SK-N-SH treated with all-trans-retinoic acid at 6 μM for 48 hours (cell line): ENCODE measurements around the gene VPS51.
A peak's percentile ranks its signal among the peaks of the same experiment; 100 is the strongest.
"Not testable (repeated sequence)": the region's sequence is repeated elsewhere in the genome, so short reads cannot be mapped to it uniquely, and the experiment has no call there.

ENCODE experiments used
- ATAC-seq: fragments of 200-7000 bp; cut with Tn5 transposase; 3 replicates; pipeline ENCODE4 v1.9.1; 2020; ENCODE audit warnings: mild to moderate bottlenecking, moderate library complexity
- ARNTL ChIP-seq: fragments of 450-650 bp; formaldehyde crosslinking; IDR thresholded peaks from 2 replicates; pipeline ENCODE4 v1.5.0; 2020; ENCODE audit warnings: low read depth, mild to moderate bottlenecking, moderate library complexity, borderline replicate concordance
- BACH2 ChIP-seq: fragments of 250-450 bp; sonication (Bioruptor Pico); IDR thresholded peaks from 2 replicates; pipeline ENCODE4 v1.9.0; 2021; ENCODE audit warnings: mild to moderate bottlenecking, borderline replicate concordance
- CSDC2 ChIP-seq: fragments of 250-450 bp; sonication (Bioruptor Pico); IDR thresholded peaks from 2 replicates; pipeline ENCODE4 v1.5.0; 2020; ENCODE audit warnings: mild to moderate bottlenecking, moderate library complexity
- ESRRG ChIP-seq: fragments of 250-450 bp; sonication (Bioruptor Pico); IDR thresholded peaks from 2 replicates; pipeline ENCODE4 v1.6.1; 2021; ENCODE audit warnings: mild to moderate bottlenecking
- GLIS3 ChIP-seq: fragments of 250-450 bp; sonication (Bioruptor Pico); IDR thresholded peaks from 2 replicates; pipeline ENCODE4 v1.5.0; 2020; ENCODE audit warnings: mild to moderate bottlenecking, moderate library complexity
- ISL1 ChIP-seq: fragments of 250-450 bp; sonication (Bioruptor Pico); IDR thresholded peaks from 2 replicates; pipeline ENCODE4 v2.1.2; 2022; ENCODE audit warnings: mild to moderate bottlenecking, moderate library complexity
- OSR1 ChIP-seq: fragments of 250-450 bp; sonication (Bioruptor Pico); IDR thresholded peaks from 2 replicates; pipeline ENCODE4 v1.8.0; 2022; ENCODE audit warnings: moderate library complexity, mild to moderate bottlenecking, inconsistent platforms
- RARB ChIP-seq: fragments of 250-450 bp; sonication (Bioruptor Pico); IDR thresholded peaks from 2 replicates; pipeline ENCODE4 v1.8.0; 2021; ENCODE audit warnings: mild to moderate bottlenecking, moderate library complexity
- SNAI2 ChIP-seq: fragments of 250-450 bp; sonication (Bioruptor Pico); IDR thresholded peaks from 2 replicates; pipeline ENCODE4 v1.5.0; 2020; ENCODE audit warnings: mild to moderate bottlenecking, moderate library complexity
- TCF4 ChIP-seq: fragments of 250-450 bp; sonication (Bioruptor Pico); IDR thresholded peaks from 2 replicates; pipeline ENCODE4 v1.8.0; 2021; ENCODE audit warnings: mild to moderate bottlenecking, moderate library complexity, borderline replicate concordance
- TOX ChIP-seq: fragments of 250-450 bp; sonication (Bioruptor Pico); IDR thresholded peaks from 2 replicates; pipeline ENCODE4 v1.8.0; 2021; ENCODE audit warnings: mild to moderate bottlenecking, moderate library complexity, borderline replicate concordance
- TSHZ2 ChIP-seq: fragments of 250-450 bp; sonication (Bioruptor Pico); IDR thresholded peaks from 2 replicates; pipeline ENCODE4 v1.5.0; 2020; ENCODE audit warnings: mild to moderate bottlenecking, moderate library complexity
- ZC3H10 ChIP-seq: fragments of 250-450 bp; sonication (Bioruptor Pico); IDR thresholded peaks from 2 replicates; pipeline ENCODE4 v1.5.1; 2021; ENCODE audit warnings: mild to moderate bottlenecking, moderate library complexity
- ZFP30 ChIP-seq: fragments of 450-650 bp; formaldehyde crosslinking; IDR thresholded peaks from 2 replicates; pipeline ENCODE4 v1.5.0; 2022; ENCODE audit warnings: mild to moderate bottlenecking, moderate library complexity
- ZNF565 ChIP-seq: fragments of 450-650 bp; formaldehyde crosslinking; conservative IDR thresholded peaks from 2 replicates; pipeline ENCODE4 v1.5.0; 2020; ENCODE audit warnings: low read depth, mild to moderate bottlenecking, moderate library complexity
- ZNF70 ChIP-seq: fragments of 450-650 bp; formaldehyde crosslinking; IDR thresholded peaks from 2 replicates; pipeline ENCODE4 v1.5.0; 2020; ENCODE audit warnings: mild to moderate bottlenecking, moderate library complexity
- ZNF8 ChIP-seq: fragments of 450-650 bp; formaldehyde crosslinking; IDR thresholded peaks from 2 replicates; pipeline ENCODE4 v1.5.0; 2020; ENCODE audit warnings: mild to moderate bottlenecking, moderate library complexity
- TF ChIP-seq, protein P1 (sequence below): fragments of 250-450 bp; sonication (Bioruptor Pico); IDR thresholded peaks from 2 replicates; pipeline ENCODE4 v1.8.0; 2020; ENCODE audit warnings: mild to moderate bottlenecking, moderate library complexity, borderline replicate concordance
- TF ChIP-seq, protein P2 (sequence below): fragments of 250-450 bp; sonication (Bioruptor Pico); IDR thresholded peaks from 2 replicates; pipeline ENCODE4 v1.5.1; 2021; ENCODE audit warnings: mild to moderate bottlenecking, moderate library complexity

The VPS51 gene

GRCh38 chr11:65147352-65148075, 51.5 kb downstream of the VPS51 start:
- ATAC-seq: no peak
- TF ChIP-seq ZNF565 (CRISPR knock-in tag): 0 out of 2 replicates have a peak, but pooled peaks have one; percentile 52
- TF ChIP-seq, protein P1, sequence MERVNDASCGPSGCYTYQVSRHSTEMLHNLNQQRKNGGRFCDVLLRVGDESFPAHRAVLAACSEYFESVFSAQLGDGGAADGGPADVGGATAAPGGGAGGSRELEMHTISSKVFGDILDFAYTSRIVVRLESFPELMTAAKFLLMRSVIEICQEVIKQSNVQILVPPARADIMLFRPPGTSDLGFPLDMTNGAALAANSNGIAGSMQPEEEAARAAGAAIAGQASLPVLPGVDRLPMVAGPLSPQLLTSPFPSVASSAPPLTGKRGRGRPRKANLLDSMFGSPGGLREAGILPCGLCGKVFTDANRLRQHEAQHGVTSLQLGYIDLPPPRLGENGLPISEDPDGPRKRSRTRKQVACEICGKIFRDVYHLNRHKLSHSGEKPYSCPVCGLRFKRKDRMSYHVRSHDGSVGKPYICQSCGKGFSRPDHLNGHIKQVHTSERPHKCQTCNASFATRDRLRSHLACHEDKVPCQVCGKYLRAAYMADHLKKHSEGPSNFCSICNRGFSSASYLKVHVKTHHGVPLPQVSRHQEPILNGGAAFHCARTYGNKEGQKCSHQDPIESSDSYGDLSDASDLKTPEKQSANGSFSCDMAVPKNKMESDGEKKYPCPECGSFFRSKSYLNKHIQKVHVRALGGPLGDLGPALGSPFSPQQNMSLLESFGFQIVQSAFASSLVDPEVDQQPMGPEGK (CRISPR knock-in tag): no peak

DNA sequence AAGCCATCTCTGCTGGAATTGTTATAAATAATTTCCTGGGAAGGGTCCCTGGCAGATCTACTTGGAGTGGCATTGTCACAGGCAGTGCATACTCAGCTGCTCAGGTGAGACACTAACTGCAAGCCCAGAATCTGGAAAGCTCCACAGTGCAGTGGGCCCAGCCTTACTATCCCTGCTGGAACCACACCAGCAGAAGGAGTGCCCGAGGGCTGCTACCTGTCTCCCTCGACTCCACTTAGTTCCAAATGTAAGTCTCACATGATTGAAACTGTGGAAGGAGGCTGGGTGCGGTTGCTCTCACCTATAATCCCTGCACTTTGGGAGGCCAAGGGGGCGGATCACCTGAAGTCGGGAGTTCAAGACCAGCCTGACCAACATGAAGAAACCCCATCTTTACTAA, 52.6 kb downstream of the VPS51 start:
- TF ChIP-seq, protein P2, sequence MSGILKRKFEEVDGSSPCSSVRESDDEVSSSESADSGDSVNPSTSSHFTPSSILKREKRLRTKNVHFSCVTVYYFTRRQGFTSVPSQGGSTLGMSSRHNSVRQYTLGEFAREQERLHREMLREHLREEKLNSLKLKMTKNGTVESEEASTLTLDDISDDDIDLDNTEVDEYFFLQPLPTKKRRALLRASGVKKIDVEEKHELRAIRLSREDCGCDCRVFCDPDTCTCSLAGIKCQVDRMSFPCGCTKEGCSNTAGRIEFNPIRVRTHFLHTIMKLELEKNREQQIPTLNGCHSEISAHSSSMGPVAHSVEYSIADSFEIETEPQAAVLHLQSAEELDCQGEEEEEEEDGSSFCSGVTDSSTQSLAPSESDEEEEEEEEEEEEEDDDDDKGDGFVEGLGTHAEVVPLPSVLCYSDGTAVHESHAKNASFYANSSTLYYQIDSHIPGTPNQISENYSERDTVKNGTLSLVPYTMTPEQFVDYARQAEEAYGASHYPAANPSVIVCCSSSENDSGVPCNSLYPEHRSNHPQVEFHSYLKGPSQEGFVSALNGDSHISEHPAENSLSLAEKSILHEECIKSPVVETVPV (CRISPR knock-in tag): no peak
- TF ChIP-seq CSDC2 (CRISPR knock-in tag): no peak
- no peak for TF ChIP-seq SNAI2 (CRISPR knock-in tag)
- no peak for TF ChIP-seq ESRRG (CRISPR knock-in tag)
- TF ChIP-seq BACH2 (CRISPR knock-in tag): no peak
- TF ChIP-seq ZFP30 (CRISPR knock-in tag): no peak
- no peak for ATAC-seq

DNA sequence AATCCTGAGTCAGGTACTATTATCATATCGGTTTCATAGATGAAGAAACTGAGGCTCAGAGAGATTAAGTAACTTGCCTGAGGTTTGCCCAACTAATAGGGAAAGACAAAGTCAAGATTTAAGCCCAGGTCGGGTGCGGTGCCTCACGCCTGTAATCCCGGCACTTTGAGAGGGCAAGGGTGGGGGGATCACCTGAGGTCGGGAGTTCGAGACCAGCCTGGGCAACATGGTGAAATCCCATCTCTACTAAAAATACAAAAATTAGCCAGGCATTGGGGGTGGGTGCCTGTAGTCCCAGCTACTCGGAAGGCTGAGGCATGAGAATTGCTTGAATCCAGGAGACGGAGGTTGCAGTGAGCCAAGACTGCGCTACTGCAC, 54.1 kb downstream of the VPS51 start:
- not testable (repeated sequence) for ATAC-seq

GRCh38 chr11:65150509-65151299, 54.7 kb downstream of the VPS51 start:
- no peak for TF ChIP-seq ZFP30 (CRISPR knock-in tag)
- no peak for TF ChIP-seq ISL1 (CRISPR knock-in tag)
- no peak for TF ChIP-seq BACH2 (CRISPR knock-in tag)
- TF ChIP-seq ZNF70 (CRISPR knock-in tag): no peak
- no peak for TF ChIP-seq ZC3H10 (CRISPR knock-in tag)
- TF ChIP-seq RARB (CRISPR knock-in tag): no peak
- no peak for TF ChIP-seq TOX (CRISPR knock-in tag)
- no peak for TF ChIP-seq TCF4 (CRISPR knock-in tag)
- TF ChIP-seq ZNF8: no peak
- no peak for TF ChIP-seq ARNTL (CRISPR knock-in tag)
- no peak for TF ChIP-seq CSDC2 (CRISPR knock-in tag)
- TF ChIP-seq GLIS3: no peak
- TF ChIP-seq, protein P1 (CRISPR knock-in tag): no peak
- no peak for TF ChIP-seq ZNF565 (CRISPR knock-in tag)
- TF ChIP-seq, all 23 proteins: peak for 0
- ATAC-seq: peak; percentile 94

GRCh38 chr11:65151331-65151899, 55.4 kb downstream of the VPS51 start:
- no peak for ATAC-seq
- TF ChIP-seq ISL1 (CRISPR knock-in tag) (no peak), TSHZ2 (CRISPR knock-in tag) (no peak), ESRRG (CRISPR knock-in tag) (no peak), ZC3H10 (CRISPR knock-in tag) (no peak), CSDC2 (CRISPR knock-in tag) (no peak), OSR1 (no peak), SNAI2 (CRISPR knock-in tag) (no peak), TOX (CRISPR knock-in tag) (no peak), RARB (CRISPR knock-in tag) (no peak), ZFP30 (CRISPR knock-in tag) (no peak), ZNF70 (CRISPR knock-in tag) (no peak), ARNTL (CRISPR knock-in tag) (no peak)
- TF ChIP-seq, protein P1 (CRISPR knock-in tag): no peak
